Measurements from ENCODE around the gene EFR3B. TPM values are rescaled to one million over a fixed set of nuclear protein-coding genes. Genes with fewer than 3 reads are reported as not detected.
A peak's percentile ranks its signal among the peaks of the same experiment; 100 is the strongest.

Gene EFR3B
- total RNA-seq, 1 donor from 2014 or later: 14.7 TPM

GRCh38 chr2:25201794-25202193, 159.9 kb downstream of the EFR3B start:
- Histone ChIP-seq H4K20me1 (ENCODE audit: insufficient read depth, low read length) (no peaks in the 10 kb centered on the region), H3K36me3 (ENCODE audit: insufficient read depth, low read length) (no peaks in the 10 kb centered on the region), H3K27ac (ENCODE audit: low read depth, low read length) (no peak overlapping the region), H3K9ac (ENCODE audit: low read length) (no peak overlapping the region), H3K4me2 (ENCODE audit: low read length) (no peak overlapping the region), H3K4me1 (ENCODE audit: insufficient read depth, low read length) (no peaks in the 10 kb centered on the region), H3K27me3 (ENCODE audit: insufficient read depth, low read length) (no peaks in the 10 kb centered on the region), H3K79me2 (ENCODE audit: insufficient read depth, low read length) (no peaks in the 10 kb centered on the region), H3K9me3 (ENCODE audit: insufficient read depth, low read depth, low read length) (no peaks in the 10 kb centered on the region), H2AFZ (ENCODE audit: low read depth, low read length) (no peak overlapping the region), H3K4me3 (ENCODE audit: insufficient read depth, low read depth, low read length) (no peak overlapping the region)
- Mint-ChIP-seq H3K4me3 (ENCODE audit: unreplicated experiment) (no peak overlapping the region), H3K9me3 (ENCODE audit: unreplicated experiment) (no peaks in the 10 kb centered on the region), H3K27ac (ENCODE audit: unreplicated experiment) (no peak overlapping the region), H3K27me3 (ENCODE audit: low read depth, unreplicated experiment) (peaks cover 3% of the 10 kb centered on the region), H3K36me3 (ENCODE audit: low read depth, unreplicated experiment) (no peaks in the 10 kb centered on the region), H3K4me1 (ENCODE audit: low read depth, unreplicated experiment) (peaks cover 10% of the 10 kb centered on the region)
- no peak for TF ChIP-seq EZH2 (IDR thresholded peaks at IDR 0.05; ENCODE audit: insufficient read depth, low read length)
- TF ChIP-seq CTCF (IDR thresholded peaks at IDR 0.05; ENCODE audit: insufficient read depth, low read depth, low read length): no peak
- FAIRE-seq: no peak
- no peak for DNase-seq (ENCODE audit: low read depth)

GRCh38 chr2:25202275-25202674, 160.4 kb downstream of the EFR3B start:
- H3K9me3 ChIP-seq (ENCODE audit: insufficient read depth, low read depth, low read length): no peaks in the 10 kb centered on the region
- peaks cover 3% of the 10 kb centered on the region for H3K27me3 Mint-ChIP-seq (ENCODE audit: low read depth, unreplicated experiment)
- H4K20me1 ChIP-seq (ENCODE audit: insufficient read depth, low read length): no peaks in the 10 kb centered on the region
- no peaks in the 10 kb centered on the region for H3K36me3 ChIP-seq (ENCODE audit: insufficient read depth, low read length)
- H3K27me3 ChIP-seq (ENCODE audit: insufficient read depth, low read length): no peaks in the 10 kb centered on the region
- no peak overlapping the region for H3K4me2 ChIP-seq (ENCODE audit: low read length)
- no peaks in the 10 kb centered on the region for H3K9me3 Mint-ChIP-seq (ENCODE audit: unreplicated experiment)
- no peak overlapping the region for H3K27ac Mint-ChIP-seq (ENCODE audit: unreplicated experiment)
- H3K79me2 ChIP-seq (ENCODE audit: insufficient read depth, low read length): no peaks in the 10 kb centered on the region
- no peaks in the 10 kb centered on the region for H3K4me1 ChIP-seq (ENCODE audit: insufficient read depth, low read length)
- H3K27ac ChIP-seq (ENCODE audit: low read depth, low read length): no peak overlapping the region
- DNase-seq (ENCODE audit: low read depth) (no peak), FAIRE-seq (no peak)
- H3K36me3 Mint-ChIP-seq (ENCODE audit: low read depth, unreplicated experiment): no peaks in the 10 kb centered on the region
- peaks cover 10% of the 10 kb centered on the region for H3K4me1 Mint-ChIP-seq (ENCODE audit: low read depth, unreplicated experiment)
- H2AFZ ChIP-seq (ENCODE audit: low read depth, low read length): no peak overlapping the region
- H3K4me3 ChIP-seq (ENCODE audit: insufficient read depth, low read depth, low read length): no peak overlapping the region
- H3K9ac ChIP-seq (ENCODE audit: low read length): no peak overlapping the region
- H3K4me3 Mint-ChIP-seq (ENCODE audit: unreplicated experiment): no peak overlapping the region
- no peak for TF ChIP-seq EZH2 (IDR thresholded peaks at IDR 0.05; ENCODE audit: insufficient read depth, low read length)
- no peak for TF ChIP-seq CTCF (IDR thresholded peaks at IDR 0.05; ENCODE audit: insufficient read depth, low read depth, low read length)

GRCh38 chr2:25204190-25204838, 162.4 kb downstream of the EFR3B start:
- H3K4me1 Mint-ChIP-seq (ENCODE audit: low read depth, unreplicated experiment): no peaks in the 10 kb centered on the region
- H3K27ac Mint-ChIP-seq (ENCODE audit: unreplicated experiment): no peak overlapping the region
- H3K9me3 Mint-ChIP-seq (ENCODE audit: unreplicated experiment): no peaks in the 10 kb centered on the region
- no peak for TF ChIP-seq CTCF (IDR thresholded peaks at IDR 0.05; ENCODE audit: insufficient read depth, low read depth, low read length)
- H3K27me3 Mint-ChIP-seq (ENCODE audit: low read depth, unreplicated experiment): peaks cover 3% of the 10 kb centered on the region
- H3K9me3 ChIP-seq (ENCODE audit: insufficient read depth, low read depth, low read length): no peaks in the 10 kb centered on the region
- no peaks in the 10 kb centered on the region for H3K36me3 ChIP-seq (ENCODE audit: insufficient read depth, low read length)
- no peaks in the 10 kb centered on the region for H3K36me3 Mint-ChIP-seq (ENCODE audit: low read depth, unreplicated experiment)
- H3K4me1 ChIP-seq (ENCODE audit: insufficient read depth, low read length): no peaks in the 10 kb centered on the region
- peak overlapping the region; percentile 48 for H3K9ac ChIP-seq (ENCODE audit: low read length)
- H3K79me2 ChIP-seq (ENCODE audit: insufficient read depth, low read length): no peaks in the 10 kb centered on the region
- no peaks in the 10 kb centered on the region for H4K20me1 ChIP-seq (ENCODE audit: insufficient read depth, low read length)
- FAIRE-seq: no peak
- no peak overlapping the region for H3K4me3 Mint-ChIP-seq (ENCODE audit: unreplicated experiment)
- peak overlapping the region; percentile 49 for H3K4me3 ChIP-seq (ENCODE audit: insufficient read depth, low read depth, low read length)
- no peak for DNase-seq (ENCODE audit: low read depth)
- peak overlapping the region; percentile 81 for H2AFZ ChIP-seq (ENCODE audit: low read depth, low read length)
- H3K4me2 ChIP-seq (ENCODE audit: low read length): peak overlapping the region; percentile 79
- H3K27me3 ChIP-seq (ENCODE audit: insufficient read depth, low read length): no peaks in the 10 kb centered on the region
- H3K27ac ChIP-seq (ENCODE audit: low read depth, low read length): no peak overlapping the region
